ENCODE measurements around the gene AP1G1.

- TF ChIP-seq EZH2 (IDR thresholded peaks at IDR 0.05; ENCODE audit: insufficient read depth, poor library complexity, severe bottlenecking) (no peak), EZH2phosphoT487 (IDR thresholded peaks at IDR 0.05; ENCODE audit: insufficient read depth, low read depth) (no peak)
These were observed 76.0 kb downstream of the AP1G1 start for GRCh38 chr16:71732587-71732986.

Data from GM23248 (cell line).